GM15510 (cell line): ENCODE measurements around the gene DNMT3L.

Experiments
- POLR2A ChIP-seq: IDR thresholded peaks from 3 replicates; pipeline ENCODE4 v1.6.1; 2011; ENCODE audit warnings: borderline replicate concordance; ENCODE audit not compliant: insufficient read length; ENCODE audit errors: extremely low read depth

The DNMT3L gene

DNA sequence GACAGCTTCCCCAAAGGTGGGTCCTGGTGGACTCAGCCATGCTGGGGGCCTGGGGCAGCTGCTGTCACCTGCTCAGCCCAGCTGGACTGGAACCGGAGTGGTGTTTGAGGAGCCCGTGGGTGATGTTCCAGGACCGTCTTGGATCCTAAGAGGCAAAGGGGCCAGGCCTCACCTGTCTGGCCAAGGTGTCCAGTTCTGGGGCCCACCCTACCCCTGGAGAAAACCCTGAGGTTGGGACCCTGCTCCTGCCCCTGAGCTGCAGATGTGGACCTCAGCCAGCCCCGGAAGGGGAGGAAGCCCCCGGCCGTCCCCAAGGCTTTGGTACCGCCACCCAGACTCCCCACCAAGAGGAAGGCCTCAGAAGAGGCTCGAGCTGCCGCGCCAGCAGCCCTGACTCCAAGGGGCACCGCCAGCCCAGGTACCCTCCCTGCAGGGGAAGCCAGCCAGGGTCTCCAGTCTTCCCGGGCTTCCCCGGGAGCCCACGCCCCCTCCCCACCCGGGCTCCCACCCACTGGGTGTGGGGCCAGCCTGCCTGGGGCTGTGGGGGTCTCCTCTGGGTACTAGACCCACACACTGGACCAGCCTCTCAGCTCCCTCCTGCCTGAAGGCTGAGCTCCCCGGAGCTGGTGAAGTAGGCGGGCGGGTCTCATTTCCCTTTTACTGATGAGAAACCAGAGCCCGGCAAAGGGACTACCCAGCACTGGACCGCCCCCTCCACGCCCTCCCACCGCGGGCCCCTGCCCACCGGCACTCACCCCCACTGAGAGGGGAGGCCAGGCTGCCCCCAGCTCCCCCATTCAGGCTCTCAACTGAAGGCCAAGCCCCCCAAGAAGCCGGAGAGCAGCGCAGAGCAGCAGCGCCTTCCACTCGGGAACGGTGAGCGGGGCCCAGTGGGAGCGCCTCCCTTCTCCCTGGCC lies 25.3 kb upstream of the DNMT3L start:
- no peak for TF ChIP-seq POLR2A

DNA sequence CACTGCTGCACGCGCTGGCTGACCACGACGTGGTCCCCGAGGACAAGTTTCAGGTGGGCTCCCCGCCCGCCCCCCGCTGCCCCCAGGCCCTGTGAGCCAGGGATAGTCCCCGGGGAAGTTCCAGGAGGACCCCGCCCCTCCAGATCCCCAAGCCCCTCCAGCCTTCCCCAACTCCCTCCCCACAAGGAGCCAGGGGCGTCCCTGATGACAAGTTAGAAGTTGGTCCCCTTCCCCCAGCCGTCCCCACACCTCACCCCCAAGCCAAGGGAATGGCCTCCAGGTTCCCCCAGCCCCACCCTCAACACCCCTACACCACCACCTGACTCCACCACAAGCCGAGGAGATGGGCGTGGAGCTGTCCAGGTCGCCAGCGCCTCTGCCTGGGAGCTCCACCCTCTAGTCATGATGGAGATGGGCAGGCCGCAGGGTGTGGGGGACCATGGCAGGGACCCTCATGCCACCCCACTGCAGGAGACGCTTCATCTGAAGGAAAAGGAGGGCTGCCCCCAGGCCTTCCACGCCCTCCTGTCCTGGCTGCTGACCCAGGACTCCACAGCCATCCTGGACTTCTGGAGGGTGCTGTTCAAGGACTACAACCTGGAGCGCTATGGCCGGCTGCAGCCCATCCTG lies 24.5 kb upstream of the DNMT3L start:
- no peak for TF ChIP-seq POLR2A

DNA sequence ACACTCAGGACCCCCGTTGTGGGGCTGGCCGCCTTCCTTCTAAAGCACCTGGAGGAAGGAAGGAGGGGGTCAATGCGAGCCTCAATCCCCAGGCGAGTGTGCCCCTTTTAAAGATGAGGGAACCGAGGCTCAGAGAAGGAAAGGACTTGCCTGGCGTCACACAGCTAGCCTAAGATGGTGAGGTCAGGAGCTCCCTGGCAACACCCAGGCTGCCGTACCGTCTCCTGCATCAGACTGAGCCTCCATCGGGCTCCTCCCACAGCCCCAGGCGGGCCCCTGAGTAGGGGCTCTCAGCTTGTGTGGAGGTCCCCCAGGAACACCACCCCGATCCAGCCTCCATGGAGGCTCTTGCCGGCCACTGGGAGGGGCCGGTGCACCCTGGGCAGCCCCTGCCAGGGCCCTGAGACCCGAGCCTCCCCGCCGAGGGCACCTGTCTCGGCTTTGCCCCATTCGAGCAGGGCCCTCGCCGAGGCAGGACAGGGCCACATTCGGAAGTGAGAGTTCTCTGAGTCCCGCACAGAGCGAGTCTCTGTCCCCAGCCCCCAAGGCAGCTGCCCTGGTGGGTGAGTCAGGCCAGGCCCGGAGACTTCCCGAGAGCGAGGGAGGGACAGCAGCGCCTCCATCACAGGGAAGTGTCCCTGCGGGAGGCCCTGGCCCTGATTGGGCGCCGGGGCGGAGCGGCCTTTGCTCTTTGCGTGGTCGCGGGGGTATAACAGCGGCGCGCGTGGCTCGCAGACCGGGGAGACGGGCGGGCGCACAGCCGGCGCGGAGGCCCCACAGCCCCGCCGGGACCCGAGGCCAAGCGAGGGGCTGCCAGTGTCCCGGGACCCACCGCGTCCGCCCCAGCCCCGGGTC lies 23.7 kb upstream of the DNMT3L start, which contains the start of gene AIRE:
Gene AIRE (plus strand): TSS at position 739 of the 855 bp plus-strand sequence. CDS start 131 bp downstream, outside the sequence.
- no peak for TF ChIP-seq POLR2A

DNA sequence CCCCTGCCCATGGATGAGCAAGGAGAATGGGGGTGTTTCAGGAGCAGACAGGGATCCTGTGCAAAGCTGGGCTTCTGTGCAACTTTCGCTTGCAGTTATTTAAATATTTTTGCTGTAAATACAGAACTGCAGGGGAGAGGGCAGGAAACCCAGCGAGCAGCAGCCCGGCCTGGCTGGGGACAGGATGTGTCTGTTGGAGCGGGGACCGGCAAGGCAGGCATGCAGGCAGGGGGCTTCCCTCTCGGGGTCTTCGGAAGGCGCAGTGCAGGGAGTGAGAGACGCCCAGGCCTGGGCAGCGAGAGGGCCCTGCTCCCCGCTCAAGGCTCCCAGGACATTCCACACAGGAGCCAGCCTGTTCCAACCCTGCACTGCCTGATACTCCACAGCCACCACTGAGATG lies 22.3 kb upstream of the DNMT3L start:
- TF ChIP-seq POLR2A = no peak

DNA sequence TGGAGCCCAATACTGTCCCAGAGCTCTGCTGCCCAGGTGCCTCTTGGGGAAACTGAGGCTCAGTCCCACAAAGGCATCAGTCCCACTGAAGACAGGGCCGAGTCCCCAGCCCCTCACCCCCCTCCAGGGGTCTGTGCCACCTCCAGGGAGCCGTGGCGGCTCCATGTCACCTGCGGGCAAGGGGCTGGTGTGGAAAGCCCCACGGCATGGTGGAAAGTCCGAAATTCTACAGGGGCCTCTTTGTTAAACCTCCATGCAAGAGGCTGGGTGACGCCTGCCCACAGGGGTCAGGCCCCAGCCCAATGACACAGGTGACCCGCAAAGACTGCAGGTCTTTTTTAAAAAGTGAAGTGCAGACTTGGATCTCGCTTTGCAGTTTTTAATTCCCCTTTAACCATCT lies 20.7 kb upstream of the DNMT3L start:
- no peak for TF ChIP-seq POLR2A

DNA sequence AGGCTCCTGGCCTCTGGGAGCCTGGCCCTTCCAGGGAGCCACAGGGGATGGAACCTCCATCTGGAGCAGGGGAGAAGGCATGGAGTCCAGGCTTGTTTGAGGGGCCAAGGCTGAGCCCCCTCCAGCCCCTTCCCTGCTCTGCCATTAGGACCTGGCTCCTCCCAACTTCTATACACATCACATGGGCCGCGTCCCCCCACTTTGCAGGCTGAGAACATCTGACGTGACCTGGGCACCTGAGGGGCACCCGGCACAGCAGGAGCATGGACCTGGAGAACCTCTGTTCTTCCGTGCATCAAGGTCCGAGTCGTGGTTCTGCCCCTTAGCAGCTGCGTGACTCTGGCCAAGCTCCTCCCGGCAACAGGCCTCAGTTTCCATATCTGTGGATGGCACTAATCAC lies 20.1 kb upstream of the DNMT3L start:
- no peak for TF ChIP-seq POLR2A

DNA sequence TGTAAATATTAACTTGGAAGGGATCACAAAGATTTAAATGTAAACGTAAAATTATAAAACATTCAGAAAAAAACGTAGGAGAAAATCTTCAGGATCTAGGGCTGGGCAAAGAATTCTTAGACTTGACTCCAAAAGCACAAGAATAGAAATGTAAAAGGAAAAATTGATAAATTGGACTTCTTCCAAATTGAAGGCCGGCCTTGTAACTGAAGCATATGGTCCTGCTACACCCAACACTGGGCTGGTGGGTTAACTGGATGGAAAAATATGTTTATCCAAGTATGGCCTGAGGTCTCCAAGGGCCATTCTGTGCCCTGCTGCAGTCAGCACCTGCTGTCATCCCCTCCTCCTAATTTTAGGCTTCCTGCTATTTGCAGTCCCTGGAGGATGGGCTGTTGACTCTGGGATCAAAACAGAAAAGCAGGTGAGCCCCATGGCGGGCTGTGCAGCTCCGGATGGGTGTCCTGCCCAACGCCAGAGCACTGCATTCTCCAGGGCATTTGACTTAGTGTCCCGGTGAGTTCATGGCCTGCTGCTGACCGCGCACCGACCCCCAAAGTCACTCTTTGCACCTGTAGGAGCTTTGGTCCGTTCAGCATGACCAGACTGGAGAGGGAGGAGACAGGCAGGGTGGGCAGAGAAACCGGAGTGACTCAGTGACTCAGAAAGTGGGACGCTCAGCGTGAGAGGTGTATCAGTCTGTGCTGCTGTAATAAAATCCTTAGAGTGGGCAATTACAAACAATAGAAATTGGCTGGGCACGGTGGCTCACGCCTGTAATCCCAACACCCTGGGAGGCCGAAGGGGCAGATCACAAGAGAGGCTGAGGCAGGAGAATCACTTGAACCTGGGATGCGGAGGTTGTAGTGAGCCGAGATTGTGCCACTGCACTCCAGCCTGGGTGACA lies 17.9 kb upstream of the DNMT3L start:
- no peak for TF ChIP-seq POLR2A

DNA sequence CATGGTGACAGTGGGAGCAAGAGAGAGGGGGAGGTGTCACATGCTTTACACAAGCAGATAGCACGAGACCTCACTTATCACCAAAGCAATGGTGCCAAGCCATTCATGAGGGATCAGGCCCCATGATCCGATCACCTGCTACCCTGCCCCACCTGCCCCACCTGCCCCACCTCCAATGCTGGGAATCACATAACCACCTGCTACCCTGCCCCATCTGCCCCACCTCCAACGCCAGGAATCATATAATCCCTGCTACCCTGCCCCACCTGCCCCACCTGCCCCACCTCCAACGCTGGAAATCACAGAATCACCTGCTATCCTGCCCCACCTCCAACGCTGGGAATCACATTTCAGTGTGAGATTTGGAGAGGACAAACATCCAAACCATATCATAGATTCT lies 13.3 kb upstream of the DNMT3L start:
- no peak for TF ChIP-seq POLR2A

DNA sequence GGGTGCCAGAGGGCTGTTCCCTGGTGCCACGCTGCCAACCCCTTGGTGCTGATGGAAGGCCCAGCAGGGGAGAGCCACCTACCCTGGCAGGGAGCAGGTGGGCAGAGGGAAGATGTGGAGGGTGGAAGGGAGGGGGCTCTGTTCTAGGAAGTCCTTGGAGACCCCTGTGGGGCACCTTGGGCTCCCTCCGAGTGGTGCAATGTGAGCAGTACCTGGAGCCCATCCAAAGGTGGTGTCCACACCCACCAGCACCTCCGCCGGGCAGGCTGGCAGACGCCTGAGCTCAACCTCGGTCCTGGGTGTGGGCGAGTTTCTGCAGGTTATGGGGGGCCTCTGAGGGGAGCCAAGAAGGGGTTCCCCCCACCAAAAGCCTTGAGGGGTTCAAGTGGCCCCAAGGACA lies 11.3 kb upstream of the DNMT3L start:
- no peak for TF ChIP-seq POLR2A

DNA sequence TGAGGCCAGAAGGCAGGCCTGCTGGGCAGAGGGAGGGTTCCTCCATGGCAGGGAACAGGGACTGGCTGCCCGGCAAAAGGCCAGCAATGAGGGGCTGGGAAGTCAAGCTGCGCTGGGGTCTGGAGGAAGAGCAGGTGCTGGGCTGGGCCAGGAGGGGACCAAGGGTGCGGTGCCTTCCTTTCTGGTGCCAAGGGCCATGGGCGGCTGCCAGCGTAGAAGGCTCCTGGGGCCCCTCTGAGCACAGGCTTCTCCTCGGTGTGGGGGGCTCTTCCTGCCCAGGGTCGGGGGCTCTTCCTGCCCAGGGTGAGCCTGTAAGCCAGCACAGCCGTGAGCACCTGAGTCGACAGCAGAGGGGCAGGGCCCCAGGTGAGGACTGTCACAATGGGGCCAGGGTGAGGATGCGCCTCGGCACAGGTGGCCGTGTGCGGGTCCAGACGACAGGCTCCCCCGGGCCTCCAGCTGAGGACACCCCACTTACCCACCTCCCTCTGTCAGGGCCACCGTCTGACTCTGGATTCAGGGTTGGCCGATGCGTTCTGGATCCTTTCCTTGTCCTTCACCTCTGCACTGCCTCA lies 10.7 kb upstream of the DNMT3L start:
- TF ChIP-seq POLR2A = no peak

DNA sequence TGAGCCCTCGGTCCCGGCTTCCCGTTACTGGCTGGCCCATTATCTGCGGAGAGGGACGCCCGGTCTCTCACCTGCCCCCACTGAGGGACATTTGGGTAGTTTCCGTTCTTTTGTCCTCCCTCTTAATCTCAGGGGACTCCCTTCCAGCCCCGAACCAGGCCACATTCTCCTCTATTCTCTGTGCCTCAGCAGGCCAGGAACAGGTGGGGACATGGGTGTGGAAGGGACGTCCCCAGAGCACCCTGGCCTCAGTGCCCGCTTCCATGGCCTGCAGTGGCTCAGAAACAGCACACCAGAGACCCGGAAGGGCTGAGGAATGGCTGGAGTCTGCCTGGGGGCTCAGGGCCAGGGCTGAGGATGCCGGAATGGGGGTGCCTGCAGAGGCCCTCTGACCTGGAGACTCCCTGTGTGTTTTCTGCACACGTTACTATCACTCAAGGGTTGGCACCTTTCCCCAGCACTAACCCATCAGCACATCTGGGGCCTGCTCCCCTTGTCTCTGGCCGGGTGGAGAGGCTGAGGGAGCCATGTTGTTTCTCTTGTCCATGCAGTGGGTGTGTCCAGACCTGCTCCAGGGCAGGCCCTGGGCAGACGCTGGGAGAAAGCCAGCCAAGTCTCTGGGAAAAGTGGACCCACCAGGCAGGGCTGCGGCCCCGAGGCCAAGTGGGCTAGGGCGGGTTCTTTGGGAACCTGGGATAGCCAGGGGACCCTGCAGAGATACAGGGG lies 10.0 kb upstream of the DNMT3L start:
- no peak for TF ChIP-seq POLR2A

DNA sequence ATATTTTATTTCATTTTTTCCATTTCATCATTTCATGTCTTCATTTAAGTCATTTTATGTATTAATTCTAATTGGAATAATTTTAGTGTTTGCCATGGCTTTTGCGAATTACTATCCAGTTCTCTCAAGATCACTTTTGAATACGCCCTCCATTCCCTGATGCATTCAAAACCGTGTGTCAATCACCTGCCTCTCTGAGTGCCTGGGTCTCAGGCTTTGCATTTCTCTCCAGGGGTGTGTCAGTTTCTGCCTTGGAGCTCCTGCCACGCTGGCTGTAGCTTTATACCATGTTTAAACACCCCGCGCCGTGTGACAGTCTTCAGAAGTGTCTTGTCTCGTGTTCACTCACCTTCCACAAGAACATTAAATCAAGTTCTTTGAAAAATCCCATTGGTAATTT lies 7.4 kb upstream of the DNMT3L start:
- TF ChIP-seq POLR2A = no peak

DNA sequence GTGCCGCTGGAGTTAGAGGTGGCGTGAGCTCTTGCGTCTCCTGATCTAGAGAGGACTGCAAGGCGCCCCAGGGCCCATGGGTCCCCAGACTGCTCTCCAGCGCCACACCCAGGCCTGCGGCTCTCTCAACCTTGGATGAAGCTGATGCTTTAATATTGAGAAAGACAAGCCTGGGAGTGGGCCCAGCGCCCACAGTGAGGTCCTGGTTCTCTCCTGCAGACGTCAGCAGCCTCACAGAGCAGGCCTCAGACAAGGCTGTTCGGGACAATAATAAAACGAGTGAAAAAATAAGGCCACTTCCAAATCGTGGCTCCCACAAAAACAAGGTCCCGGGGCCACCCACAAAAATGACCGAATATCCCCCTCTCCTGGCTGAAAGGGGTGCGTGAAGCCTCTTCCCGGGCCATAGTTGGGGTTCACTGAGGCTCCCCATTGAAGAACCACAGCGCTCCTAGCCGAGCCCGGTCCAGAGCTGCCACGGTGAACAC lies 6.0 kb upstream of the DNMT3L start:
- no peak for TF ChIP-seq POLR2A
